CD1c-positive myeloid dendritic cell (primary cell): ENCODE results near the gene SMIM43.

ENCODE experiments used
- DNase-seq: peaks from one replicate; pipeline ENCODE4 v3.0.0-alpha.2; 2016; ENCODE audit errors: extremely low spot score

The SMIM43 gene

DNA sequence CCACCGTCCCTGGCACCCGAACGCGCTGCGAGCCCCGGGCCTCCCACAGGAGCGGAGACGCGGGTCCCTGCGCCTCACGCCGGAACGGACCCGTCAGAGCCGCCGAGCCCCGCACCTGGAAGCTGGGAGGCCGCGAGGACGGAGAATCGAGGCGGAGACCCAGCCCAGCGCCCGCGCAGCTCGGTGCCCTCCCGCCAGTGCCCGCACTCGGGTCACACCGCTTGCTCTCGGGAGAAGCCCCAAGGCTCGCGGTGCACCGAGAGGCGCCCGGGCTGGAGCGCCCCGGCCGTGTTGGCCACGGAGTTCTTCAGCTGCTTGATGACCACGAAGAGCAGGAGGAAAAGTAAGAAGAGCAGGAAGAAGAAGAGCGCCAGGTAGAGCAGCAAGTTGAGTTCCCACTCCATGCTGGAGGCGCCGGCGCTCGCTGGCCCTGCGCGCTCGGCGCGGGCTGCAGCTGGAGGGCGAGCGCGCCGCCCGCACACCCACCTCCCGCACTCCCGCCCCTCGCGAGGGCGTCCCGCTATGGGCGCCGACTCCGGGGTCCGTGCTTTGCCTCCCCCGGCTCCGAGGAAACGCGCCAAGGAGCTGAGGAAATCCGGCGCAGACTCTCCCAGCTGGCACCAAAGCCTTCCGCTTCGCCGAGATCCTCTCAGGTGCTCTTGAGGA is at the start of gene SMIM43:
Gene SMIM43 (minus strand): TSS at position 463 of the 666 bp plus-strand sequence. CDS start 59 bp downstream, at position 404.
- no peak for DNase-seq

- DNase-seq, result no peak
These were observed 49.8 kb upstream of the SMIM43 start for GRCh38 chr4:121814756-121815155.

- no peak for DNase-seq
These were observed 46.2 kb upstream of the SMIM43 start for GRCh38 chr4:121811122-121811521.

- DNase-seq, result no peak
These were observed 41.4 kb upstream of the SMIM43 start for GRCh38 chr4:121806411-121806810.

DNA sequence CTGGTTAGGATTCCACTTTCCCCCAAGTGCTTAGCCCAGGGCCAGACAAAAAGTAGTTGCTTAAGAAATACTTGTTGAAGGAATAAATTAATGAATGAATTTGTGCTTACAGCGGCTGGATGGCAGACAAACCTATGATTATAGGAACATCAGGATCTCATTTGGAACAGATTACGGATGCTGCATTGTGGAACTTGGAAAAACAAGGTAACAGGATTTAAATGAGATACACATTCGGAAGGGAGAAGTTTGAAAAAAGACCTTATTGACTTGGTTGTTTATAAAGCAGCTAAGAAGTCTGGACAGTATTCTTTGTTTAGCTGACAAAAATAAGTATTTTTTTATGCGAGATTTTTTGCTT is 36.7 kb upstream of the SMIM43 start:
- no peak for DNase-seq

GRCh38 chr4:121800961-121801714 is 36.2 kb upstream of the SMIM43 start, which contains the start of gene EXOSC9:
Gene EXOSC9, plus strand, starts transcription at chr4:121801323. Its CDS starts 102 bp downstream, at chr4:121801425.
- peak; percentile 99 for DNase-seq

- DNase-seq, result no peak
These were observed 35.6 kb upstream of the SMIM43 start for GRCh38 chr4:121800638-121800960.

DNA sequence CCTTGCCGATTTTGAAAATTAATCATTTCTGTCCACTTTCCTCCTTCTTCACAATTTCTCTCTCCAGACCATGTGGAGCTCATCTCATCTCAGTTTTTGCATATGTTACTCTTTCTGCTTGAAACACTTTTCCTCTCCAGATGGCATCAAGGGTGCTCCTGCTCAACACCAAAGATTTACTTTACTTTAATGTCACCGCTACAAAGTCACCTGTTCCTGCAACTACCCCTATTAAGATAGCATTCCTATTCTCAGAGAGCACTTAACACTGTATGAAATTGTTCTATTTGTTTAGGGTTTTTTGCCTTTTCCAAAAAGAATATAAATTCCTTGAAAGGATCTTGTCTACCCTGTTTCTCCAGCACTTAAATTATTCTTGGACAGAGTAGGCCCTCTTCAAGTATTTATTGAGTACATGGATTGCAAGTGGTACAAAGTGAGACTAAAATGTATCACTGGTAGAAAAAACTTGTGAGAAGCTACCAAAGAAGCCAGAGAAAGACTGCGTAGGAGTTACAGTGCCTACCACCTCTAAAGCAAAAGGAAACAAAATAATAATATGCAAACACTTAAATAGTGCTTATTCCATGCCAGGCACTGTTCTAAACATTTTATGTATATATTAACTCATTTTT is 35.0 kb upstream of the SMIM43 start:
- DNase-seq, result no peak

DNA sequence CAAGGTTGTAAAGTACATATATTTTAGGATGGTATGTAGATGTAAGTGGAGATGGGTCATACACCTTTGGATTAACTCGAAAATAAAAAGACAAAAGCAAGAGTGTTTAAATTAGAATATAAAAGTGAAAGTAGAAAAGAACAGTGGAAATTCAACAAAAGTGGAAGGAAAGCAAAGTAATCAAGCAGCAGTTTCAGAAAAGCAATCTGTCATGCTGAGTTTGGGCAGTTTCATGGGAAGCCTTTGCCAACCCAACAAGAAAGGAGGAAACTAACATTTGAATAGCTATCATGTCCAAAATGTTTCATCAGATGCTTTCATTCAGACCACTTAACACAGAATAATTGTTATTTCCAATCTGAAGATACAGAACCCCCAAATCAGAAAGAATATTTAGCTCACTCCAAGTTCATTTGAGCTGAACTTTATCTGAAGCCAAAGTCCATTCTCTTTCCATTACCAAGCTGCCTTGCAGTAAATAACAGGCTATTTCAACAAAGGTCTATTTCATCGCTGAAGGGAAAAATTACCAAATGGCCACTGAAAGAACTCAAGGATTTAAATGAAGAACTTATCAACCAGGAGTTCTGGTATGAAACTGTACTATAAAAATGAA is 34.4 kb upstream of the SMIM43 start:
- DNase-seq, result no peak

DNA sequence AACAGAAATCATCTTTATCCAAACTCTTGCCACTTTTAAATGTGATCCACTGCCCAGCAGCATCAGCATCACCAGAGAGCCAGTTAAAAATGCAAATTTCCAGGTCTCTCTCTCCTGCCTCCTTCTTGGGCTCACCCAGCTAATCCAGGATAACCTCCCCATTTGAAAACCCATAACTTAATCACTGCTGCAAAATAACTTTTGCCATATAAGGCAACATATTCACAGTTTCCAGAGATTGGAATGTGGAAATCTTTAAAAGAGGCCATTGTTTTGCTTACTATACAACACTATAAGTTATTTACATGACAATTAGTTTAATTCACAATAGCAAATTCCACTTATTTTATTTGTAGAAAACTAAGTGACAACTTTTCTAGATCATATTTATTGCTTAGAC is 31.3 kb upstream of the SMIM43 start:
- no peak for DNase-seq

DNA sequence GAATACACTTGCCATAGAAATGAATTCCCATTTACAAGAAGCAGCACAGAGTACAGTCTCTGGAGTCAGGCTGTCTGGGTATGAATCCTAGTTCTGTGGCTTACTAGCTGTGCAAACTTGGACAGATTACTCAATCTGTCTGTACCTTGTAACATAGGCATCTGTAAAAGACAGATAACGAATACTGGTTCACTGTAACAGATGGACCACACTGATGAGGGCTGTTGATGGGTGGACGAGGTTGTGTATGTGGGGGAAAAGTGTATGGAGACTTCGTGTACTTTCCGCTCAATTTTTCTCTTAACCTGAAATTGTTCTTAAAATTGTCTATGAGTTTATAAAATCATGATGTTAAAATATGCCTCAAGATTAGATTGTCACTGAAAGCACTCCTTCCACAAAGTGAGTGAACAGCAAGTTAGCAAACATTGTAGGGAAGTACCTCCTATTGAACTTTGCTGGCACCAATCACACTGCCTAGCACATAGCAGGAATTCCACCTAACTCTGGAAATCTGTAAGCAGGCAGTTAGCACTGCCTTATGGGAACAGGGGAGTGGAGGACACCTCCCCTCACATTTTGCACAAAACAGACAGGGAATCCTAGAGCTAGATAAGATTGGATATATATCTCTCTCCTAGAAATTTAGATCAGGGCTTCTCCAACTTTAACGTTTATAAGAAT is 29.7 kb upstream of the SMIM43 start:
- no peak for DNase-seq

- DNase-seq, result no peak
These were observed 28.0 kb upstream of the SMIM43 start for GRCh38 chr4:121792966-121793365.

DNA sequence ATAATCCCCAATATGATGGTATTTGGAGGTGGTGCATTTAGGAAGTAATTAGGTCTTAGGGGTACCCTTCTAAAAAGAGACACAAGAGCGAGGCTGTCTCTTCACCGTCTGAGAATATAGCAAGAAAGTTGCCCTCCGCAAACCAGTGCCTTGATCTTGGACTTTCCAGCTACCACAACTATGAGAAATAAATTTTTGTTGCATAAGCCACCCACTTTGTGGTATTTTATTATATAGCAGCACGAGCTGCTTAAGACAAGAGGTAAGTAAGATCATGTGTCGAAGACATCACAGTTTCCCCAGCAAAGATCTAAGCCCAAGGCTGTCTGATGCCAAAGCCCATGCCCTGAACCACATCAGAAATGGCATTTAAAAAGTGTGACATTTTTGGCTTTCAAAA is 26.5 kb upstream of the SMIM43 start:
- no peak for DNase-seq

GRCh38 chr4:121790976-121791375 is 26.0 kb upstream of the SMIM43 start:
- DNase-seq, result no peak

DNA sequence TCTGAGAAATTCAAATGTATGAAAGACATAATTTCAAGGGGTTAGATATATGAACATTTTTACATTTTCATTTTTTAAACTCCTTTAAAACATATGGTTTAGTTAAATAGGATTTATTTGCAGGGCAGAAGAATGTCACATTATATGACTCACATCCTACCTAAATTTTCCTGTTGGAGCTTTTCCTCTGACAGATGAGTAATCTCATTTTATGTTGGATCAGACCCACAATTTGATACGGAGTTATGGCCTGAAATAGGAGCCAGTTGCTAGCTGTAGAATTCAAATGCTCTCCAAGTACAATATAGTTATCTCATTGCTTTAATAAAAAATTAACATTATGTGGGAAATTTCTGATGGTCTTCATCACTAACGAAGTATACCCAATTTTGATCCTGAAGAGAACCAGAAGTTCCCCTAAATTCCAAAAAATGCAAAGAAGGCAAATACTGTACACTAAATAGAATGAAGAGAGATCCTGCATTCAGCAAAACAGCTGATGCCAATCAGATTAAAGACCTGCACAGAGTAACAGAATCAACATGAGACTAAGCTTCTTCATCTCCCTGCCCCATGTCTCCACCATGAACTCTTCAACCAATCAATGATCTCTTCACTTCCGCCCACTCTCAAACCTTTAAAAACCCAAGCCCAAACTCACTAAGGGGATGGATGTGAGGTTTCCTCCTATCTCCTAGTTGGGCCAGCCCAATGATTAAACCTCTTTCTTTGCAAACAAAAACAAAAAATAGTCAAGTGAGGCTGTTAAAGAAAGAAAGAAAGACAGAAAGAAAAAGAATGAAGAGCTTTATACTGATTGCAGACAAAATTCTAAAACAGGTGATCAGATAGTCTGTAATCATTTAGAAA is 25.2 kb upstream of the SMIM43 start:
- DNase-seq, result no peak

- DNase-seq, result no peak
These were observed 24.5 kb upstream of the SMIM43 start for GRCh38 chr4:121789455-121789854.

GRCh38 chr4:121788896-121789295 is 23.9 kb upstream of the SMIM43 start:
- no peak for DNase-seq

GRCh38 chr4:121786221-121786620 is 21.3 kb upstream of the SMIM43 start:
- no peak for DNase-seq

GRCh38 chr4:121785479-121785878 is 20.5 kb upstream of the SMIM43 start:
- DNase-seq, result no peak

GRCh38 chr4:121784975-121785374 is 20.0 kb upstream of the SMIM43 start:
- DNase-seq, result no peak

GRCh38 chr4:121784401-121784800 is 19.4 kb upstream of the SMIM43 start:
- DNase-seq, result no peak
